Measurements from ENCODE around the gene LRFN5. TPM values are rescaled to one million over a fixed set of nuclear protein-coding genes. Genes with fewer than 3 reads are reported as not detected.
"Not testable (repeated sequence)": the region's sequence is repeated elsewhere in the genome, so short reads cannot be mapped to it uniquely, and the experiment has no call there.

Gene LRFN5
- total and polyA plus RNA-seq, 2 experiments from 2014 or later = 1.9 to 6.8 TPM

DNA sequence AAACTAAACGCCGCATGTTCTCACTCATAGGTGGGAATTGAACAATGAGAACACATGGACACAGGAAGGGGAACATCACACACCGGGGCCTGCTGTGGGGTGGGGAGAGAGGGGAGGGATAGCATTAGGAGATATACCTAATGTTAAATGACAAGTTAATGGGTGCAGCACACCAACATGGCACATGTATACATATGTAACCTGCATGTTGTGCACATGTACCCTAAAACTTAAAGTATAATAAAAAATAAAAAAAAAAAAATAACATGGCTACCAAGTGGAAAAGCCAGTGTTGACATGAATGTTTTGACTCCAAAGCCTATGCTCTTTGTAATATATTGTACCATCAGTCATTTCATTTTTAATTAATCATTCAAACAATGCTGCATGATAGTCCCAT, 39.8 kb upstream of the LRFN5 start:
- not testable (repeated sequence) for H3K27ac Mint-ChIP-seq; H3K4me1 Mint-ChIP-seq; H3K36me3 ChIP-seq (ENCODE audit: insufficient read depth); DNase-seq (ENCODE audit: low spot score); H2AFZ ChIP-seq; H3K4me3 ChIP-seq; H3K27me3 ChIP-seq (ENCODE audit: insufficient read depth); H3K27me3 Mint-ChIP-seq (ENCODE audit: insufficient read depth, low read depth, poor library complexity); H4K20me1 ChIP-seq (replicated peaks; ENCODE audit: insufficient read depth); H3K4me2 ChIP-seq; H3K27ac ChIP-seq (ENCODE audit: low read depth); H3F3A ChIP-seq (replicated peaks; ENCODE audit: low read depth); H3K4me1 ChIP-seq (ENCODE audit: insufficient read depth); H3K4me3 Mint-ChIP-seq; H3K9me2 ChIP-seq (ENCODE audit: insufficient read depth); ATAC-seq; H3K79me2 ChIP-seq (replicated peaks; ENCODE audit: insufficient read depth)
- H3K9me3 Mint-ChIP-seq = peaks cover 16% of the 10 kb centered on the region
- H3K36me3 Mint-ChIP-seq (ENCODE audit: low read depth) = peaks cover 21% of the 10 kb centered on the region

DNA sequence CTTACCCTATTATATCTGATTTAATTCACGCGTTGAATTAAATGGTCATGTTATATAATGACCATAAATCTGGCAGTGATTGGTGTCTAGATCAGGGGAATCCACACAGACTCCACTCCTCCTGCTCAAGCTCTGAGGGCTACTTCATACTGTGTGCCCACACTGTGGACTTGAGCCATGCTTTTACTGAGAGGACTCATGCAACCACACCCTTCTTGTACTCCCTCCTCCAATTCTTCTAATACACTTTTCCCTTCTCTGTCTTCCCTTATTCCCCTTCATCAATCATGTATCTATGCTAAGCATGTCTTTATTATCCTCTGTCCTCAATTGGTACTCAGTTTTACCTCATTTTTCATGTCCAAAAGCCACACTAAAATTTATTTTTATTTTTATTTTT, 37.7 kb upstream of the LRFN5 start:
- Mint-ChIP-seq H3K36me3 (ENCODE audit: low read depth) (peaks cover 21% of the 10 kb centered on the region), H3K4me1 (peaks cover 9% of the 10 kb centered on the region), H3K9me3 (peaks cover 16% of the 10 kb centered on the region), H3K27me3 (ENCODE audit: insufficient read depth, low read depth, poor library complexity) (no peaks in the 10 kb centered on the region), H3K4me3 (no peak overlapping the region), H3K27ac (no peak overlapping the region)
- no peak for DNase-seq (ENCODE audit: low spot score)
- H3K4me2 ChIP-seq = no peak overlapping the region
- ATAC-seq = no peak
- no peaks in the 10 kb centered on the region for H3K27me3 ChIP-seq (ENCODE audit: insufficient read depth)
- H3K79me2 ChIP-seq (replicated peaks; ENCODE audit: insufficient read depth) = no peaks in the 10 kb centered on the region
- no peaks in the 10 kb centered on the region for H3K9me2 ChIP-seq (ENCODE audit: insufficient read depth)
- H2AFZ ChIP-seq = no peak overlapping the region
- H3K27ac ChIP-seq (ENCODE audit: low read depth) = no peak overlapping the region
- H3K36me3 ChIP-seq (ENCODE audit: insufficient read depth) = no peaks in the 10 kb centered on the region
- no peaks in the 10 kb centered on the region for H3F3A ChIP-seq (replicated peaks; ENCODE audit: low read depth)
- H4K20me1 ChIP-seq (replicated peaks; ENCODE audit: insufficient read depth) = no peaks in the 10 kb centered on the region
- no peak overlapping the region for H3K4me3 ChIP-seq
- H3K4me1 ChIP-seq (ENCODE audit: insufficient read depth) = peaks cover 10% of the 10 kb centered on the region
- no peak for TF ChIP-seq NANOG (IDR thresholded peaks at IDR 0.05; ENCODE audit: borderline replicate concordance)
- TF ChIP-seq EZH2phosphoT487 (IDR thresholded peaks at IDR 0.05; ENCODE audit: unreplicated experiment) = no peak
- no peak for TF ChIP-seq ZNF331 (CRISPR knock-in tag; IDR thresholded peaks at IDR 0.05; ENCODE audit: low read depth)
- no peak for TF ChIP-seq CREB1 (CRISPR knock-in tag; IDR thresholded peaks at IDR 0.05; ENCODE audit: low read depth)
- TF ChIP-seq ZNF114 (CRISPR knock-in tag; IDR thresholded peaks at IDR 0.05) = no peak
- no peak for TF ChIP-seq JUNB (IDR thresholded peaks at IDR 0.05; ENCODE audit: unreplicated experiment)
- TF ChIP-seq POLR2AphosphoS5 (IDR thresholded peaks at IDR 0.05; ENCODE audit: low read depth) = no peak
- no peak for TF ChIP-seq EZH2 (IDR thresholded peaks at IDR 0.05; ENCODE audit: low read depth, unreplicated experiment)
- TF ChIP-seq STAT1 (IDR thresholded peaks at IDR 0.05; ENCODE audit: unreplicated experiment) = no peak
- TF ChIP-seq CTCF (conservative IDR thresholded peaks at IDR 0.05; ENCODE audit: low read depth in 2 of 2) = no peak
- TF ChIP-seq ETS1 (IDR thresholded peaks at IDR 0.05) = no peak
- TF ChIP-seq, protein P1, sequence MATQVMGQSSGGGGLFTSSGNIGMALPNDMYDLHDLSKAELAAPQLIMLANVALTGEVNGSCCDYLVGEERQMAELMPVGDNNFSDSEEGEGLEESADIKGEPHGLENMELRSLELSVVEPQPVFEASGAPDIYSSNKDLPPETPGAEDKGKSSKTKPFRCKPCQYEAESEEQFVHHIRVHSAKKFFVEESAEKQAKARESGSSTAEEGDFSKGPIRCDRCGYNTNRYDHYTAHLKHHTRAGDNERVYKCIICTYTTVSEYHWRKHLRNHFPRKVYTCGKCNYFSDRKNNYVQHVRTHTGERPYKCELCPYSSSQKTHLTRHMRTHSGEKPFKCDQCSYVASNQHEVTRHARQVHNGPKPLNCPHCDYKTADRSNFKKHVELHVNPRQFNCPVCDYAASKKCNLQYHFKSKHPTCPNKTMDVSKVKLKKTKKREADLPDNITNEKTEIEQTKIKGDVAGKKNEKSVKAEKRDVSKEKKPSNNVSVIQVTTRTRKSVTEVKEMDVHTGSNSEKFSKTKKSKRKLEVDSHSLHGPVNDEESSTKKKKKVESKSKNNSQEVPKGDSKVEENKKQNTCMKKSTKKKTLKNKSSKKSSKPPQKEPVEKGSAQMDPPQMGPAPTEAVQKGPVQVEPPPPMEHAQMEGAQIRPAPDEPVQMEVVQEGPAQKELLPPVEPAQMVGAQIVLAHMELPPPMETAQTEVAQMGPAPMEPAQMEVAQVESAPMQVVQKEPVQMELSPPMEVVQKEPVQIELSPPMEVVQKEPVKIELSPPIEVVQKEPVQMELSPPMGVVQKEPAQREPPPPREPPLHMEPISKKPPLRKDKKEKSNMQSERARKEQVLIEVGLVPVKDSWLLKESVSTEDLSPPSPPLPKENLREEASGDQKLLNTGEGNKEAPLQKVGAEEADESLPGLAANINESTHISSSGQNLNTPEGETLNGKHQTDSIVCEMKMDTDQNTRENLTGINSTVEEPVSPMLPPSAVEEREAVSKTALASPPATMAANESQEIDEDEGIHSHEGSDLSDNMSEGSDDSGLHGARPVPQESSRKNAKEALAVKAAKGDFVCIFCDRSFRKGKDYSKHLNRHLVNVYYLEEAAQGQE (IDR thresholded peaks at IDR 0.05; ENCODE audit: unreplicated experiment) = no peak

Measured in GM23338 (cell line).